ENCODE results near the gene ERN1. TPM values are rescaled to one million over a fixed set of nuclear protein-coding genes. Genes with fewer than 3 reads are reported as not detected.

ERN1 gene
- total and polyA plus RNA-seq, 2 of the 8 experiments (the other 6 are each of a cell fraction or from before 2014, with no cell fraction given): 1.8 to 3.9 TPM

GRCh38 chr17:63997341-63998048 is 132.4 kb downstream of the ERN1 start (continued):
- TF ChIP-seq CHD7 (IDR thresholded peaks at IDR 0.05; ENCODE audit: insufficient replicate concordance, low read length) (no peak), SIN3A (conservative IDR thresholded peaks at IDR 0.05 in 1 of 2, IDR thresholded peaks at IDR 0.05 in 1 of 2; ENCODE audit: low read depth in 1 of 2, low read length in 2 of 2) (0 out of 4 replicates have a peak, but pooled peaks of 1 of the 2 experiments have one; percentile 22), CREB1 (IDR thresholded peaks at IDR 0.05) (no peak), KDM5A (IDR thresholded peaks at IDR 0.05; ENCODE audit: low read length) (no peak), BRCA1 (IDR thresholded peaks at IDR 0.05; ENCODE audit: low read depth, low read length) (no peak), MAX (IDR thresholded peaks at IDR 0.05) (peak; percentile 59), SP1 (IDR thresholded peaks at IDR 0.05; ENCODE audit: low read depth, low read length) (no peak), SP2 (IDR thresholded peaks at IDR 0.05; ENCODE audit: low read length) (no peak), ZNF274 (IDR thresholded peaks at IDR 0.05; ENCODE audit: borderline replicate concordance, extremely low read depth, low read length) (no peak)
